ENCODE results near the gene MAP4K1.
"Not testable (repeated sequence)": the region's sequence is repeated elsewhere in the genome, so short reads cannot be mapped to it uniquely, and the experiment has no call there.

The MAP4K1 gene

DNA sequence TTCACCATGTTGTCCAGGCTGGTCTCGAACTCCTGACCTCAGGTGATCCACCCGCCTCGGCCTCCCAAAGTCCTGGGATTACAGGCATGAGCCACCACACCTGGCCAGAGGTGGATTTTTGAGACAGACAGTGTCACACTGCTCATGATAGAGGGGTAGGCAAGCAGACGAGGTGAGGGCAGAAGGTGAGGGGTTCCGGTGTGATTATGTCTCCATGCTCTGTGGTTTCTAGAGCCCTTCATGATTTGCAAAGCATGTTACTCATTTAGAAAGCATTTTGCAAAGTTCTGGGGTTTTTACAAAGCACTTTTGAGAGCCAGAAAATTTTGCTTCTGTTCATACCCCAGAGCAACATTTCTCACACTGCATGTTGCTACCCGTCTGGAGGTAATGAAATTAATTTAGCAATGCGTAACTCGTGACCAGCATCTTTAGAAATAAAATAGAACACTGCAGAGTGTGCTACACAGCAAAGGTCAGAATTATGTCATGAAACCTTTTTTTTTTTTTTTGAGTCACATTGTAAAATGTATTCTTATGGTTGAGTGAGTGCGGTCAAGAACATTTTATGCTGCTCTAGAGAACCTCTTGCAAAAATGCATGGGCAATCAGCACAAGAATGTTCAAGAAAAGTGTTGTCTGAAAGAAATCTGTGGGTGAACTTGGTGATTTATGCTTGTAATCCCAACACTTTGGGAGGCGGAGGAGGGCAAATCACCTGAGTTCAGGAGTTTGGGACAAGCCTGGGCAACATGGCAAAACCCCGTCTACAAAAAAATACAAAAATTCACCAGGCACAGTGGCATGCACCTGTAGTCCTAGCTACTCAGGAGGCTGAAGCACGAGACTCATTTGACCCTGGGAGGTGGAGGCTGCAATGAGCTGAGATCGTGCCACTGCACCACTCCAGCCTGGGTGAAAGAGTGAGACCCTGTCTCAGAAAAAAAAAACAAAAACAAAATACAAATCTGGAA is 58.0 kb downstream of the MAP4K1 start:
- TF ChIP-seq, protein P1, sequence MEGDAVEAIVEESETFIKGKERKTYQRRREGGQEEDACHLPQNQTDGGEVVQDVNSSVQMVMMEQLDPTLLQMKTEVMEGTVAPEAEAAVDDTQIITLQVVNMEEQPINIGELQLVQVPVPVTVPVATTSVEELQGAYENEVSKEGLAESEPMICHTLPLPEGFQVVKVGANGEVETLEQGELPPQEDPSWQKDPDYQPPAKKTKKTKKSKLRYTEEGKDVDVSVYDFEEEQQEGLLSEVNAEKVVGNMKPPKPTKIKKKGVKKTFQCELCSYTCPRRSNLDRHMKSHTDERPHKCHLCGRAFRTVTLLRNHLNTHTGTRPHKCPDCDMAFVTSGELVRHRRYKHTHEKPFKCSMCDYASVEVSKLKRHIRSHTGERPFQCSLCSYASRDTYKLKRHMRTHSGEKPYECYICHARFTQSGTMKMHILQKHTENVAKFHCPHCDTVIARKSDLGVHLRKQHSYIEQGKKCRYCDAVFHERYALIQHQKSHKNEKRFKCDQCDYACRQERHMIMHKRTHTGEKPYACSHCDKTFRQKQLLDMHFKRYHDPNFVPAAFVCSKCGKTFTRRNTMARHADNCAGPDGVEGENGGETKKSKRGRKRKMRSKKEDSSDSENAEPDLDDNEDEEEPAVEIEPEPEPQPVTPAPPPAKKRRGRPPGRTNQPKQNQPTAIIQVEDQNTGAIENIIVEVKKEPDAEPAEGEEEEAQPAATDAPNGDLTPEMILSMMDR (IDR thresholded peaks at IDR 0.05), result no peak
- Histone ChIP-seq H3K4me3 (no peak overlapping the region), H3K27ac (no peak overlapping the region)
- no peak for DNase-seq (ENCODE audit: low spot score)

DNA sequence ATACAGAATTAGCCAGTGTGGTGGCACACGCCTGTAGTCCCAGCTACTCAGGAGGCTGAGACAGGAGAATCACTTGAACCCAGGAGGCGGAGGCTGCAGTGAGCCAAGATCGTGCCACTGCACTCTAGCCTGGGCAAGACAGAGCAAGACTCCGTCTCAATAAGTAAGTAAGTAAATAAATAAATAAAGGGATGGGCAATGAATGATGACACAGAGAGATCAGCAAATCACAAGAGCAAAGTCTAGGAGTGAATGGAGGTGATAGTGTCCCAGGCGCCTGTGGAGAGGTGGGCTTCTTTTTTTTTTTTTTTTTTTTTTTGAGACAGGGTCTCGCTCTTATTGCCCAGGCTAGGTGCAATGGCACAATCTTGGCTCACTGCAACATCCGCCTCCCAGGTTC is 58.8 kb downstream of the MAP4K1 start:
- not testable (repeated sequence) for DNase-seq (ENCODE audit: low spot score); H3K27ac ChIP-seq

GRCh38 chr19:38557205-38557799 is 60.5 kb downstream of the MAP4K1 start:
- TF ChIP-seq, protein P1 (IDR thresholded peaks at IDR 0.05), result no peak
- Histone ChIP-seq H3K4me3 (no peak overlapping the region), H3K27ac (no peak overlapping the region)
- DNase-seq (ENCODE audit: low spot score), result no peak

More for the DNA sequence above, 58.8 kb downstream of the MAP4K1 start:
- not testable (repeated sequence) for H3K4me3 ChIP-seq

GRCh38 chr19:38556521-38557174 is 61.1 kb downstream of the MAP4K1 start:
- Histone ChIP-seq H3K27ac (no peak overlapping the region), H3K4me3 (no peak overlapping the region)
- DNase-seq (ENCODE audit: low spot score), result no peak
- TF ChIP-seq, protein P1 (IDR thresholded peaks at IDR 0.05), result no peak

DNA sequence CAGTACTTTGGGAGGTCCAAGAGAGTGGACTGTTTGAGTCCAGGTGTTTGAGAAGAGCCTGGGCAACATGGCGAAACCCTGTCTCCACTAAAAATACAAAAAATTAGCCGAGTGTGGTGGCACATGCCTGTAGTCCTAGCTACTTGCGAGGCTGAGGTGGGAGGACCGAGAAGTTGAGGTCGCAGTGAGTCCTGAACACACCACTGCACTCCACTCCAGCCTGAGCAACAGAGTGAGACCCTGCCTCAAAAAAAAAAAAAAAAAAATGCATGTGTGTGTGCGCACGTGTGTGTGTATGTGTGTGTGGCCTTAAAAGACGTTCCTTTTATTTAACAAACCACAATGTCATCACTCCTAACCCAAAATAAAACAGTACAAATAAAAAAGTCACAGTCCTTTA is 62.6 kb downstream of the MAP4K1 start:
- Histone ChIP-seq H3K27ac (no peak overlapping the region), H3K4me3 (no peak overlapping the region)
- TF ChIP-seq, protein P1 (IDR thresholded peaks at IDR 0.05), result no peak
- DNase-seq (ENCODE audit: low spot score), result no peak

DNA sequence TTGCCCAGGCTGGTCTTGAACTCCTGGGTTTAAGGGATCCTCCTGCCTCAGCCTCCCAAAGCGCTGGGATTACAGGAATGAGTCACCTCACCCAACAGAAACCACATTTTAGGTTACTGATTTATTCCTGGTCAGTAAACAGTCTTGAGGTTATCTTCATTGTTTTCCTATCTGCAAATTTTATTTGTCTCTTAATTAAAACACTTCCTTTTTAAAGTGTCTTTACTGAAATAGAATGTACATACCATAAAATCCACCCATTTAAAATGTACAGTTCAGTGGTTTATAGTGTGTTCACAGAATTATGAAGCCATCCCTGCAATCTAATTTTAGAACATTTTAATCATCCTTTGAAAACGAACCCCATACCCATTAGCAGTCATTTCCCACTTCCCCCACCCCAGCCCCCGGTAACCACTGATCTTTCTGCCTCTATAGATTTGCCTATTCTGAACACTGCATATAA is 63.0 kb downstream of the MAP4K1 start:
- TF ChIP-seq, protein P1 (IDR thresholded peaks at IDR 0.05), result no peak
- DNase-seq (ENCODE audit: low spot score), result no peak
- H3K4me3 ChIP-seq, result no peak overlapping the region
- H3K27ac ChIP-seq, result no peak overlapping the region

DNA sequence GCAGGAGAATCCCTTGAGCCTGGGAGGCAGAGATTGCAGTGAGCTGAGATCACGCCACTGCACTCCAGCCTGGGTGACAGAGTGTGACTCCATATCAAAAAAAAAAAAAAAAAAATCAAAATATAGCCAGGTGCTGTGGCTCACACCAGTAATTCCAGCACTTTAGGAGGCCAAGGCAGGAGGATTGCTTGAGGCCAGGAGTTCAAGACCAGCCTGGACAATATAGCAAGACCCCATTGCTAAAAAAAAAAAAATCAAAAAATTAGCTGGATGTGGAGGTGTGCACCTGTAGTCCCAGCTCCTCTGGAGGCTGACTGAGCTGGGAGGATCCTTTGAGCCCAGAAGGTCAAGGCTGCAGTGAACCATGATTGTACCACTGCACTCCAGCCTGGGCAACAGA is 64.5 kb downstream of the MAP4K1 start:
- H3K4me3 ChIP-seq; DNase-seq (ENCODE audit: low spot score); H3K27ac ChIP-seq: not testable (repeated sequence)
